H9 (cell line): ENCODE data around the gene PUM2. TPM values are rescaled to one million over a fixed set of nuclear protein-coding genes. Genes with fewer than 3 reads are reported as not detected.

Source experiments
- DNase-seq: peaks from one replicate; pipeline ENCODE4 v3.0.0-alpha.2; 2017
- H2AFZ ChIP-seq: one replicate; pipeline ENCODE4 v1.6.1; 2013; ENCODE audit warnings: mild to moderate bottlenecking, low read length, control low read depth, moderate library complexity
- H2AK5ac ChIP-seq: 2 replicates; pipeline ENCODE4 v1.6.1; 2013; ENCODE audit warnings: low read length, control low read depth, mixed read lengths; ENCODE audit not compliant: insufficient read length
- H2BK120ac ChIP-seq: one replicate; pipeline ENCODE4 v1.6.1; 2013; ENCODE audit warnings: low read depth, mild to moderate bottlenecking, low read length, control low read depth, inconsistent platforms; ENCODE audit not compliant: poor library complexity, severe bottlenecking
- H2BK12ac ChIP-seq: 2 replicates; pipeline ENCODE4 v1.6.1; 2013; ENCODE audit warnings: low read length, control low read depth, mixed read lengths, low read depth; ENCODE audit not compliant: insufficient read length
- H2BK15ac ChIP-seq: 2 replicates; pipeline ENCODE4 v1.6.1; 2013; ENCODE audit warnings: low read depth, low read length, control low read depth
- H2BK20ac ChIP-seq: one replicate; pipeline ENCODE4 v1.6.1; 2013; ENCODE audit warnings: low read depth, mild to moderate bottlenecking, low read length, control low read depth, inconsistent platforms; ENCODE audit not compliant: poor library complexity, severe bottlenecking
- H2BK5ac ChIP-seq: 2 replicates; pipeline ENCODE4 v1.6.1; 2013; ENCODE audit warnings: low read length, control low read depth, mixed read lengths; ENCODE audit not compliant: insufficient read length
- H3K14ac ChIP-seq: 2 replicates; pipeline ENCODE4 v1.6.1; 2013; ENCODE audit warnings: low read length, control low read depth; ENCODE audit not compliant: insufficient read depth
- H3K18ac ChIP-seq: 2 replicates; pipeline ENCODE4 v1.6.1; 2013; ENCODE audit warnings: low read depth, mild to moderate bottlenecking, mixed read lengths, low read length, control low read depth; ENCODE audit not compliant: insufficient read length
- H3K23ac ChIP-seq: 2 replicates; pipeline ENCODE4 v1.6.1; 2013; ENCODE audit warnings: low read length, control low read depth, mixed read lengths, low read depth; ENCODE audit not compliant: insufficient read length
- H3K23me2 ChIP-seq: 2 replicates; pipeline ENCODE4 v1.6.1; 2013; ENCODE audit warnings: low read depth, mild to moderate bottlenecking, mixed read lengths, low read length, control low read depth; ENCODE audit not compliant: insufficient read length, poor library complexity, severe bottlenecking
- H3K27ac ChIP-seq: 2 replicates; pipeline ENCODE4 v1.5.1; 2013; ENCODE audit warnings: low read length, control low read depth, mixed read lengths, low read depth; ENCODE audit not compliant: insufficient read length
- H3K27me3 ChIP-seq: 2 replicates; pipeline ENCODE4 v1.6.1; 2013; ENCODE audit warnings: low read length, control low read depth, inconsistent platforms; ENCODE audit not compliant: insufficient read depth
- H3K4ac ChIP-seq: 2 replicates; pipeline ENCODE4 v1.6.1; 2013; ENCODE audit warnings: low read depth, mild to moderate bottlenecking, control low read depth, inconsistent platforms, low read length, moderate library complexity
- H3K4me1 ChIP-seq: 2 replicates; pipeline ENCODE4 v1.6.1; 2013; ENCODE audit warnings: low read length, control low read depth, inconsistent platforms; ENCODE audit not compliant: insufficient read depth
- H3K4me2 ChIP-seq: 2 replicates; pipeline ENCODE4 v1.6.1; 2013; ENCODE audit warnings: low read length, control low read depth, mixed read lengths; ENCODE audit not compliant: insufficient read length, insufficient read depth
- H3K56ac ChIP-seq: 2 replicates; pipeline ENCODE4 v1.6.1; 2013; ENCODE audit warnings: low read depth, mild to moderate bottlenecking, mixed read lengths, low read length, control low read depth; ENCODE audit not compliant: insufficient read length
- H3K79me1 ChIP-seq: 2 replicates; pipeline ENCODE4 v1.6.1; 2013; ENCODE audit warnings: low read depth, mild to moderate bottlenecking, moderate library complexity, low read length, control low read depth, inconsistent platforms; ENCODE audit not compliant: insufficient read depth, poor library complexity, severe bottlenecking
- H3K79me2 ChIP-seq: 2 replicates; pipeline ENCODE4 v1.6.1; 2013; ENCODE audit warnings: low read length, control low read depth, inconsistent platforms; ENCODE audit not compliant: insufficient read depth
- H3K9ac ChIP-seq: 2 replicates; pipeline ENCODE4 v1.6.1; 2013; ENCODE audit warnings: low read length, control low read depth, mixed read lengths; ENCODE audit not compliant: insufficient read length; ENCODE audit errors: extremely low read depth
- H3K9me3 ChIP-seq: one replicate; pipeline ENCODE4 v1.6.1; 2013; ENCODE audit warnings: low read depth, low read length, inconsistent platforms; ENCODE audit not compliant: control insufficient read depth
- H3T11ph ChIP-seq: one replicate; pipeline ENCODE4 v1.6.1; 2013; ENCODE audit warnings: mild to moderate bottlenecking, low read length, control low read depth, inconsistent platforms
- H4K20me1 ChIP-seq: one replicate; pipeline ENCODE4 v1.6.1; 2013; ENCODE audit not compliant: control insufficient read depth, insufficient read length, insufficient read depth
- H4K5ac ChIP-seq: 2 replicates; pipeline ENCODE4 v1.6.1; 2013; ENCODE audit warnings: low read depth, mild to moderate bottlenecking, mixed read lengths, low read length, control low read depth; ENCODE audit not compliant: insufficient read length
- H4K8ac ChIP-seq: replicated peaks from 2 replicates; pipeline ENCODE4 v1.6.1; 2013; ENCODE audit warnings: low read length, control low read depth, mixed read lengths, low read depth; ENCODE audit not compliant: insufficient read length
- H4K91ac ChIP-seq: 2 replicates; pipeline ENCODE4 v1.6.1; 2013; ENCODE audit warnings: low read depth, mild to moderate bottlenecking, moderate library complexity, mixed read lengths, low read length, control low read depth; ENCODE audit not compliant: insufficient read length
- H3K27ac Mint-ChIP-seq, 3 experiments: 2 replicates in 2 of 3; 3 replicates in 1 of 3; pipeline ENCODE4 v1.8.0; 2020 to 2021; ENCODE audit warnings: mixed read lengths in 3 of 3, mild to moderate bottlenecking in 1 of 3, moderate library complexity in 1 of 3
- H3K27me3 Mint-ChIP-seq: 2 replicates; pipeline ENCODE4 v1.8.0; 2021; ENCODE audit warnings: low read depth, mild to moderate bottlenecking, moderate library complexity, mixed read lengths
- H3K36me3 Mint-ChIP-seq, 3 experiments: 2 replicates in 2 of 3; 3 replicates in 1 of 3; pipeline ENCODE4 v1.8.0; 2020 to 2021; ENCODE audit warnings: low read depth in 3 of 3, mixed read lengths in 3 of 3; ENCODE audit not compliant: insufficient read depth in 1 of 3
- H3K4me1 Mint-ChIP-seq, 2 experiments: 2 replicates each; pipeline ENCODE4 v1.8.0; 2020; ENCODE audit warnings: mixed read lengths in 2 of 2
- H3K4me3 Mint-ChIP-seq, 2 experiments: 2 replicates in 1 of 2; 3 replicates in 1 of 2; pipeline ENCODE4 v1.8.0; 2020 to 2021; ENCODE audit warnings: mild to moderate bottlenecking in 2 of 2, mixed read lengths in 2 of 2, moderate library complexity in 1 of 2
- H3K9me3 Mint-ChIP-seq, 2 experiments: 2 replicates in 1 of 2; 3 replicates in 1 of 2; pipeline ENCODE4 v1.8.0; 2020; ENCODE audit warnings: mild to moderate bottlenecking in 2 of 2, mixed read lengths in 2 of 2, moderate library complexity in 1 of 2
- CTCF ChIP-seq: fragments of 200-600 bp; sonication (generic); conservative IDR thresholded peaks from 3 replicates; pipeline ENCODE4 v1.8.0; 2021; ENCODE audit warnings: antibody characterized with exemption, mild to moderate bottlenecking
- WGBS: extraction: QIAGEN DNeasy Blood & Tissue Kit; methylation state at CpG from one replicate; pipeline ENCODE4 v1.1.7; 2013; ENCODE audit warnings: missing lambda C conversion rate, low lambda C conversion rate, mixed read lengths; ENCODE audit not compliant: insufficient read length; ENCODE audit errors: extremely low coverage; 5-methylcytosine and 5-hydroxymethylcytosine counted together
- total RNA-seq: library from RNA; stranded (reverse); gene quantifications from 2 replicates; pipeline ENCODE4 v1.2.1, GENCODE V29; 2021

PUM2 gene
- total RNA-seq, 1 experiment from 2014 or later, result 96.6 TPM

- H2BK5ac ChIP-seq, result no peak overlapping the region
- H2AFZ ChIP-seq, result no peak overlapping the region
- H3K27ac ChIP-seq, result no peak overlapping the region
- no peak overlapping the region for H3K9ac ChIP-seq
- no peak overlapping the region for H3K4ac ChIP-seq
- no peaks in the 10 kb centered on the region for H3K27me3 ChIP-seq
- H2BK120ac ChIP-seq, result no peak overlapping the region
- no peak overlapping the region for H3K4me2 ChIP-seq
- no CpG with 5 or more reads among the region's 8 CpGs for WGBS
- H3K14ac ChIP-seq, result no peak overlapping the region
- peaks cover 23 to 26% of the 10 kb centered on the region in 2 experiments for H3K4me1 Mint-ChIP-seq
- no peak overlapping the region for H4K91ac ChIP-seq
- no peak overlapping the region for H3K4me3 Mint-ChIP-seq
- H2AK5ac ChIP-seq, result no peak overlapping the region
- no peaks in the 10 kb centered on the region; the same call in 1 of the 2 replicates for H3K27me3 Mint-ChIP-seq
- no peak overlapping the region for H3K18ac ChIP-seq
- H3K9me3 ChIP-seq, result no peaks in the 10 kb centered on the region
- no peak for TF ChIP-seq CTCF
- H3T11ph ChIP-seq, result no peak overlapping the region
- no peaks in the 10 kb centered on the region for H3K23me2 ChIP-seq
- no peak overlapping the region for H3K23ac ChIP-seq
- H3K79me2 ChIP-seq, result no peaks in the 10 kb centered on the region
- no peaks in the 10 kb centered on the region for H3K36me3 Mint-ChIP-seq
- H3K9me3 Mint-ChIP-seq, result no peaks in the 10 kb centered on the region
- H3K56ac ChIP-seq, result no peak overlapping the region
- H3K27ac Mint-ChIP-seq, result no peak overlapping the region; a peak in 1 of 7 replicates
- H2BK15ac ChIP-seq, result no peak overlapping the region
- H3K79me1 ChIP-seq, result no peaks in the 10 kb centered on the region
- H4K20me1 ChIP-seq, result no peaks in the 10 kb centered on the region
- no peak overlapping the region for H2BK12ac ChIP-seq
- no peak overlapping the region for H4K5ac ChIP-seq
- no peak overlapping the region for H4K8ac ChIP-seq
- DNase-seq, result no peak
- H2BK20ac ChIP-seq, result no peak overlapping the region
- no peaks in the 10 kb centered on the region for H3K4me1 ChIP-seq
Observed at GRCh38 chr2:20378341-20378740, 27.7 kb upstream of the PUM2 start.
